Endothelial cell of umbilical vein (primary cell): ENCODE data around the gene PTPRE. TPM values are rescaled to one million over a fixed set of nuclear protein-coding genes. Genes with fewer than 3 reads are reported as not detected.

Experiments
- BruUV-seq: library from RNA; stranded (reverse); fragments of 400-500 nt; replicated peaks from 2 replicates; lab custom pipeline; 2021; lab: Mats Ljungman, UMichigan
- CTCF ChIA-PET: fragments of 300-600, 350-600 bp; sonication (Branson Sonifier 250); formaldehyde crosslinking; loops from one replicate; lab custom pipeline; 2021; ENCODE audit warnings: antibody characterized with exemption, inconsistent platforms; lab: Charles Lee
- POLR2A ChIA-PET: fragments of 300-600, 350-600 bp; sonication (Branson Sonifier 250); formaldehyde crosslinking; loops from one replicate; lab custom pipeline; 2021; ENCODE audit warnings: antibody characterized with exemption, inconsistent platforms; lab: Charles Lee
- DNase-seq: peaks from one replicate; pipeline ENCODE4 v3.0.0-alpha.2; 2011; ENCODE audit warnings: low read depth, low spot score
- FAIRE-seq: peaks from 2 replicates; lab custom pipeline; 2011; peaks lifted over from hg19 to GRCh38; lab: Jason Lieb, UNC
- H2AFZ ChIP-seq: 2 replicates; pipeline ENCODE4 v1.6.0; 2012; ENCODE audit warnings: low read depth, low read length, control low read depth, inconsistent platforms
- H3K27ac ChIP-seq: 2 replicates; pipeline ENCODE4 v1.5.1; 2011; ENCODE audit warnings: low read depth, mild to moderate bottlenecking, control low read depth, low read length, moderate library complexity; ENCODE audit not compliant: insufficient read depth
- H3K27me3 ChIP-seq, 2 experiments: 2 replicates each; pipeline versions ENCODE4 v1.6.0 to v1.6.1; 2011; ENCODE audit warnings: low read length in 2 of 2, mixed read lengths in 1 of 2; ENCODE audit not compliant: control insufficient read depth in 2 of 2, insufficient read depth in 2 of 2
- H3K36me3 ChIP-seq, 2 experiments: 2 replicates in 1 of 2; 3 replicates in 1 of 2; pipeline ENCODE4 v1.5.1; 2011; ENCODE audit warnings: low read length in 2 of 2, mild to moderate bottlenecking in 1 of 2, moderate library complexity in 1 of 2; ENCODE audit not compliant: control insufficient read depth in 2 of 2, insufficient read depth in 2 of 2; ENCODE audit errors: extremely low read depth in 1 of 2
- H3K4me1 ChIP-seq: 3 replicates; pipeline ENCODE4 v1.5.1; 2011; ENCODE audit warnings: mild to moderate bottlenecking, low read length; ENCODE audit not compliant: control insufficient read depth, insufficient read depth; ENCODE audit errors: extremely low read depth
- H3K4me2 ChIP-seq: 2 replicates; pipeline ENCODE4 v1.6.1; 2011; ENCODE audit warnings: low read length, control low read depth, mixed read lengths; ENCODE audit not compliant: insufficient read depth
- H3K4me3 ChIP-seq, 3 experiments: fragments of 200-600 bp in 1 of 3; sonication (generic), shearing (Covaris generic) in 1 of 3; replicated peaks in 1 of 3; 2 replicates each; pipeline ENCODE4 v1.5.1; 2011 to 2016; ENCODE audit warnings: control low read depth in 3 of 3, low read length in 3 of 3, mild to moderate bottlenecking in 2 of 3, inconsistent platforms in 1 of 3, low read depth in 1 of 3, moderate library complexity in 1 of 3; ENCODE audit not compliant: insufficient read depth in 1 of 3
- H3K79me2 ChIP-seq: 2 replicates; pipeline ENCODE4 v1.6.0; 2012; ENCODE audit warnings: low read length, inconsistent platforms; ENCODE audit not compliant: control insufficient read depth, insufficient read depth
- H3K9ac ChIP-seq: replicated peaks from 2 replicates; pipeline ENCODE3; 2011; ENCODE audit warnings: low read length, control low read depth; ENCODE audit not compliant: insufficient read depth; ENCODE audit errors: extremely low read depth
- H3K9me1 ChIP-seq: replicated peaks from 3 replicates; pipeline ENCODE4 v1.6.0; 2011; ENCODE audit warnings: mild to moderate bottlenecking, low read length; ENCODE audit not compliant: control insufficient read depth, insufficient read depth; ENCODE audit errors: extremely low read depth
- H3K9me3 ChIP-seq: replicated peaks from 2 replicates; pipeline ENCODE4 v1.5.1; 2012; ENCODE audit warnings: low read length, inconsistent platforms; ENCODE audit not compliant: control insufficient read depth, insufficient read depth
- H4K20me1 ChIP-seq: replicated peaks from 2 replicates; pipeline ENCODE3; 2011; ENCODE audit warnings: mild to moderate bottlenecking, low read length; ENCODE audit not compliant: control insufficient read depth, insufficient read depth; ENCODE audit errors: extremely low read depth
- CTCF ChIP-seq, 2 donors: IDR thresholded peaks; 1 replicate in 1 of 2; 2 replicates in 1 of 2; pipeline ENCODE4 v1.5.1; 2011; ENCODE audit warnings: low read length in 2 of 2, mild to moderate bottlenecking in 2 of 2, moderate library complexity in 2 of 2, control low read depth in 1 of 2, inconsistent platforms in 1 of 2, low read depth in 1 of 2; ENCODE audit not compliant: insufficient read depth in 1 of 2; ENCODE audit errors: extremely low read depth in 1 of 2
- GATA2 ChIP-seq: IDR thresholded peaks from 2 replicates; pipeline ENCODE4 v1.7.0; 2011; ENCODE audit warnings: low read depth, mild to moderate bottlenecking, moderate library complexity, mixed read lengths, low read length; ENCODE audit not compliant: insufficient read length, insufficient read depth
- JUN ChIP-seq: IDR thresholded peaks from 2 replicates; pipeline ENCODE4 v1.6.1; 2011; ENCODE audit warnings: borderline replicate concordance, low read depth; ENCODE audit not compliant: insufficient read length, insufficient read depth
- POLR2A ChIP-seq: IDR thresholded peaks from 2 replicates; pipeline ENCODE4 v1.6.1; 2012; ENCODE audit warnings: low read depth, mild to moderate bottlenecking, control low read depth, low read length
- POLR2AphosphoS5 ChIP-seq: IDR thresholded peaks from 2 replicates; pipeline ENCODE4 v1.6.1; 2012; ENCODE audit warnings: low read depth, mild to moderate bottlenecking, control low read depth, low read length, moderate library complexity; ENCODE audit not compliant: insufficient read depth
- dilution Hi-C: fragments of 300-500 bp; cut with MboI; formaldehyde crosslinking; loops from one replicate; pipeline ENCODE4 v1.15.0; 2019; ENCODE audit warnings: low sequenced_read_pairs; ENCODE audit not compliant: extremely low pct_ligation_motif_present
- intact Hi-C: fragments of 100-400 bp; cut with micrococcal nuclease; formaldehyde crosslinking; loops from one replicate; pipeline ENCODE4 v1.10.0; 2022
- polyA plus RNA-seq, 4 experiments: library from polyadenylated mRNA; depleted of rRNA in 3 of 4; stranded (reverse) in 3 of 4; unstranded in 1 of 4; fragments of >200 nt; gene quantifications; 2 replicates each; pipeline versions ENCODE4 v1.2.1 to v1.2.3, GENCODE V29; 2011 to 2012; ENCODE audit warnings: missing spikeins in 1 of 4
- total RNA-seq: library from RNA; stranded (reverse); gene quantifications from 2 replicates; pipeline ENCODE4 v1.2.3, GENCODE V29; 2021

PTPRE gene
- total and polyA plus RNA-seq, 2 donors (not counting 3 experiments of a cell fraction or from before 2014, with no cell fraction given): 37.3 to 116 TPM

GRCh38 chr10:127987467-127988380, 80.8 kb downstream of the PTPRE start:
- intact Hi-C loops: loop anchor here (1.0 kb wide), 3 partner anchors 10 to 79 kb away; no protein-coding TSS in a partner anchor
- POLR2A ChIA-PET: interaction anchor here (0.7 to 1.3 kb wide), 3 partner anchors 11 to 117 kb away, joined by 3 to 7 read pairs (median 6); no protein-coding TSS in a partner anchor
- FAIRE-seq: peak; percentile 63

GRCh38 chr10:127989481-127990012, 82.6 kb downstream of the PTPRE start:
- FAIRE-seq (peak; percentile 73), DNase-seq (peak; percentile 97)
- CTCF ChIA-PET: interaction anchor here (0.7 to 7.7 kb wide), 6 partner anchors 12 to 83 kb away, joined by 3 to 73 read pairs (median 8); partner anchors contain the start of gene PTPRE
- POLR2A ChIA-PET: no interaction called here
- peak overlapping the region; percentile 18 to 83 (median 36) for H3K4me3 ChIP-seq
- H4K20me1 ChIP-seq: no peaks in the 10 kb centered on the region
- H3K4me2 ChIP-seq: peak overlapping the region; percentile 93
- H3K27ac ChIP-seq: peak overlapping the region; percentile 94
- intact Hi-C loops (loop anchor here (5.0 kb wide), 1 partner anchor 1318 kb away; no protein-coding TSS in a partner anchor), dilution Hi-C loops (no loop called here)
- TF ChIP-seq JUN (no peak), POLR2AphosphoS5 (peak; percentile 63), POLR2A (peak; percentile 86), GATA2 (peak; percentile 84), CTCF (IDR thresholded peaks at IDR 0.05; ENCODE audit: extremely low read depth in 1 of 2, insufficient read depth in 1 of 2, low read depth in 1 of 2, low read length in 2 of 2) (no peak)
- H3K79me2 ChIP-seq: peaks cover 58% of the 10 kb centered on the region
- H3K36me3 ChIP-seq: peaks cover 0 to 2% of the 10 kb centered on the region in 2 experiments
- H3K9me3 ChIP-seq: no peaks in the 10 kb centered on the region
- H3K4me1 ChIP-seq: peaks cover 74% of the 10 kb centered on the region
- H3K9ac ChIP-seq: peak overlapping the region; percentile 90
- no peaks in the 10 kb centered on the region for H3K27me3 ChIP-seq
- no peak overlapping the region for H2AFZ ChIP-seq
- H3K9me1 ChIP-seq: no peaks in the 10 kb centered on the region
- BruUV-seq: no TSS peak

More at GRCh38 chr10:127987467-127988380, 80.8 kb downstream of the PTPRE start:
- peak overlapping the region; percentile 94 for H3K27ac ChIP-seq
- H3K4me3 ChIP-seq: peak overlapping the region; percentile 33 to 83 (median 56)
- no peak overlapping the region for H2AFZ ChIP-seq
- TSS peak; percentile 53 for BruUV-seq
- peak; percentile 66 for DNase-seq
- H3K36me3 ChIP-seq: peaks cover 0 to 2% of the 10 kb centered on the region in 2 experiments
- H3K9me1 ChIP-seq: no peaks in the 10 kb centered on the region
- no peaks in the 10 kb centered on the region for H3K27me3 ChIP-seq
- peaks cover 40% of the 10 kb centered on the region for H3K79me2 ChIP-seq
- H4K20me1 ChIP-seq: no peaks in the 10 kb centered on the region
- no peak for TF ChIP-seq JUN
- peak; percentile 15 for TF ChIP-seq POLR2A
- peak; percentile 1 for TF ChIP-seq POLR2AphosphoS5
- CTCF ChIA-PET: interaction anchor here (1.0 to 7.7 kb wide), 7 partner anchors 10 to 81 kb away, joined by 3 to 73 read pairs (median 5); partner anchors contain the start of gene PTPRE
- peak overlapping the region; percentile 90 for H3K9ac ChIP-seq
- H3K4me2 ChIP-seq: peak overlapping the region; percentile 93
- peaks cover 76% of the 10 kb centered on the region for H3K4me1 ChIP-seq
- H3K9me3 ChIP-seq: no peaks in the 10 kb centered on the region
- dilution Hi-C loops: no loop called here
